Activated T-helper 1 cell treated with anti-CD3 and anti-CD28 coated beads, Interleukin-12 subunit alpha, Interleukin-12 subunit beta, Interleukin-2, Interleukin-4 antibody, amounts not matched to agents 30 ng/mL and 10 ng/mL and 1 ng/mL, durations not matched to agents 14 hours and 24 hours and 36 hours (primary cell): Measurements from ENCODE around the gene TGFB3. TPM values are rescaled to one million over a fixed set of nuclear protein-coding genes. Genes with fewer than 3 reads are reported as not detected.
"Not testable (repeated sequence)": the region's sequence is repeated elsewhere in the genome, so short reads cannot be mapped to it uniquely, and the experiment has no call there.

ENCODE experiments used
- DNase-seq: peaks from one replicate; pipeline ENCODE4 v3.0.0; 2021; ENCODE audit warnings: low spot score
- H3K27ac Mint-ChIP-seq: one replicate; pipeline ENCODE4 v1.8.0; 2021; ENCODE audit warnings: mild to moderate bottlenecking, mixed read lengths
- H3K27me3 Mint-ChIP-seq: one replicate; pipeline ENCODE4 v1.8.0; 2022; ENCODE audit warnings: mild to moderate bottlenecking, moderate library complexity, mixed read lengths; ENCODE audit not compliant: insufficient read depth
- H3K36me3 Mint-ChIP-seq: one replicate; pipeline ENCODE4 v1.8.0; 2021; ENCODE audit warnings: low read depth, mixed read lengths
- H3K4me1 Mint-ChIP-seq: one replicate; pipeline ENCODE4 v1.8.0; 2021; ENCODE audit warnings: low read depth, mixed read lengths
- H3K4me3 Mint-ChIP-seq: one replicate; pipeline ENCODE4 v1.8.0; 2021; ENCODE audit warnings: mild to moderate bottlenecking, moderate library complexity, mixed read lengths
- H3K9me3 Mint-ChIP-seq: one replicate; pipeline ENCODE4 v1.8.0; 2021; ENCODE audit warnings: mixed read lengths
- intact Hi-C: fragments of 100-400 bp; cut with micrococcal nuclease; formaldehyde crosslinking; loops from one replicate; pipeline ENCODE4 v1.15.1; 2024
- total RNA-seq: library from RNA; stranded (reverse); gene quantifications from 2 replicates; pipeline ENCODE4 v1.2.3, GENCODE V29; 2022

Gene TGFB3
- total RNA-seq, 1 donor from 2014 or later: 2.2 TPM

- Mint-ChIP-seq H3K36me3 (no peaks in the 10 kb centered on the region), H3K4me3 (no peak overlapping the region), H3K4me1 (no peaks in the 10 kb centered on the region), H3K9me3 (no peaks in the 10 kb centered on the region), H3K27ac (no peak overlapping the region), H3K27me3 (no peaks in the 10 kb centered on the region)
- intact Hi-C loops: no loop called here
- DNase-seq: no peak
Observed at GRCh38 chr14:75928690-75929181, 53.1 kb downstream of the TGFB3 start.

DNA sequence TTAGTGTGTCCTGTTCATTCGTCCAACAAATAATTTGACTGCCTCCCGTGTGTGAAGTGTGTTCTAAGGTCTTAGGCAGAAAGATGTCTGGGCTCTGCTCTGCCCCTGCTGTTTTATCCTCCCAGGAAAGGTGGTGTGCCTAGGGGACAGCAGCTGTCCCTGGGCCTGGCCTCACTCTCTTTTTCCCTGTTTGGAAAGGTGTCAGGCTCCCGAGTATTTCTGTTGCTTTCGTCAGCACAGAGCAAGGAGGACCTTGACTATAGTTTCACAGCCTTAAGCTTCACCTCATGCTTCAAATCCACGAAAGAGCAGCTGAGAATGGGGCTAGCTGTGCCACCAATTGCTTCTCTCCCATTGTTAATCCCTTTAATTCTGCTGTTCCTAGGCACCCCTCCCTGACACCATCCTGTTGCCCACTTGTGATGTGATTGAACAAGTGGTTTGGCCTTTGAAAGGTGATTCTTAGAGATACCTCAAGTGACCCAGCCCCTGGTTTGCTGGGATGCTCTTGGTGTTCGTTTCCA lies 54.2 kb downstream of the TGFB3 start:
- no peak overlapping the region for H3K27ac Mint-ChIP-seq
- H3K27me3 Mint-ChIP-seq: no peaks in the 10 kb centered on the region
- H3K36me3 Mint-ChIP-seq: no peaks in the 10 kb centered on the region
- no peak overlapping the region for H3K4me3 Mint-ChIP-seq
- intact Hi-C loops: no loop called here
- H3K9me3 Mint-ChIP-seq: no peaks in the 10 kb centered on the region
- no peaks in the 10 kb centered on the region for H3K4me1 Mint-ChIP-seq
- DNase-seq: no peak

GRCh38 chr14:75926431-75927115 lies 55.2 kb downstream of the TGFB3 start:
- Mint-ChIP-seq H3K27ac (no peak overlapping the region), H3K27me3 (no peaks in the 10 kb centered on the region), H3K4me1 (no peaks in the 10 kb centered on the region), H3K4me3 (no peak overlapping the region), H3K9me3 (no peaks in the 10 kb centered on the region), H3K36me3 (no peaks in the 10 kb centered on the region)
- no peak for DNase-seq
- intact Hi-C loops: no loop called here

GRCh38 chr14:75925141-75925840 lies 56.5 kb downstream of the TGFB3 start:
- DNase-seq, H3K36me3 Mint-ChIP-seq, H3K4me1 Mint-ChIP-seq, H3K27me3 Mint-ChIP-seq, intact Hi-C loops, H3K4me3 Mint-ChIP-seq, H3K9me3 Mint-ChIP-seq, H3K27ac Mint-ChIP-seq: not testable (repeated sequence)

DNA sequence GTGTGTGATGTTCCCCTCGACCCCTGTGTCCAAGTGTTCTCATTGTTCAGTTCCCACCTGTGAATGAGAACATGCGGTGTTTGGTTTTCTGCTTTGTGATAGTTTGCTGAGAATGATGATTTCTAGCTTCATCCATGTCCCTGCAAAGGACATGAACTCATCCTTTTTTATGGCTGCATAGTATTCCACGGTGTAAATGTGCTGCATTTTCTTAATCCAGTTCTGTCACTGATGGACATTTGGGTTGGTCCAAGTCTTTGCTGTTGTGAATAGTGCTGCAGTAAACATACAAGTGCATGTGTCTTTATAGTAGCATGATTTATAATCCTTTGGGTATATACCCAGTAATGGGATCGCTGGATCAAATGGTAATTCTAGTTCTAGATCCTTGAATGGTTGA lies 61.4 kb downstream of the TGFB3 start:
- intact Hi-C loops, H3K27ac Mint-ChIP-seq, DNase-seq, H3K4me1 Mint-ChIP-seq, H3K4me3 Mint-ChIP-seq, H3K27me3 Mint-ChIP-seq, H3K9me3 Mint-ChIP-seq, H3K36me3 Mint-ChIP-seq: not testable (repeated sequence)

DNA sequence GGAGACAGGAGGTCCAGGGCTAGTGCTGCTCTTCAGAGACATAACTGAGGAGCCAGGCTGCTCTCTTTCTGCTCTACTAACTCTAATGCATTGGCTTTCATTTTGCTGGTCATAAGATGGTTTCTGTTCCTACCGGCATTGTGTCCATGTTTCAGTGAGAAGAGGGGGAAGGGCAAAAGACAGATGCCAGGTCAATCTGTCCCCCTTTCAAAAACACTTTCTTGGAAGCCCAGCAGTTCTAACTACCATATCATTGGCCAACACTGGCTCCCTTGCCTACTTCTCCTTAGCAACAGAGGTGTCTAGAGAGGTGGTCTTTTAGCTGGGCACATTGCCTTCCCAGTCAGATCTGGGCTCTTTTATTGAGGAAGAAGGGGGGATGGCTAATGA lies 63.9 kb downstream of the TGFB3 start:
- Mint-ChIP-seq H3K4me1 (no peaks in the 10 kb centered on the region), H3K9me3 (no peaks in the 10 kb centered on the region), H3K36me3 (peaks cover 4% of the 10 kb centered on the region), H3K27ac (no peak overlapping the region), H3K27me3 (no peaks in the 10 kb centered on the region), H3K4me3 (no peak overlapping the region)
- intact Hi-C loops: no loop called here
- no peak for DNase-seq

DNA sequence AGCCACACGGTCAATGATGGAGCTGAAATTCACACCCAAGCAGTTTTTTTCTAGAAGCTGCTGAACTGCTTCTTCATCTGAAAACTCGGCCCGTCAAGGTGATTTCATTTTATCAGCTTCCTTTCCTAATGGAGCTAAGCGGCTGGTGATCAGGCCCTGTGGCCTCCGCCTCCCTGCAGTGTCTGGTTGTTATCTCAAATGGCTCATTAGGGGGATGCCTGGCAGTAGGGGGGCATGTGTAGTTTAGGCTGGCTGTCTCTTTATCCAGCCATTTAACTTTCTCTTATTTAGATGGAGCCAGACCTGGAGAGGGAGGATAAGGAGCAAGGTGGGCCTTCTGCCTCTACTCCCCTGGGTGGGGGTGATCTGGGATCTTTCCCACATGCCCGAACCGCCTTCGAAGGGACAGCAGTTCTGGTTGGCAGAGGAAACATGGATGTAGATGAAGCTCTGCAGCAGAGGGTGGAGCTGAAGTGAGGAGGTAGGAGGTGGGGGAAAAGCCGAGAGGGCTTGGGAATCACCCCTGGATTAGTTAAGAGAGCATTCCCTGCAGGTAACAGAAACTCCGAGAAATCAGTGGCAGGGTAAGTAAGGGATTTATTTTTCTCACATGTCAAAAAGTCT lies 64.4 kb downstream of the TGFB3 start:
- no peak for DNase-seq
- H3K4me1 Mint-ChIP-seq: no peaks in the 10 kb centered on the region
- intact Hi-C loops: no loop called here
- H3K27me3 Mint-ChIP-seq: no peaks in the 10 kb centered on the region
- H3K4me3 Mint-ChIP-seq: no peak overlapping the region
- peaks cover 4% of the 10 kb centered on the region for H3K36me3 Mint-ChIP-seq
- no peak overlapping the region for H3K27ac Mint-ChIP-seq
- no peaks in the 10 kb centered on the region for H3K9me3 Mint-ChIP-seq

- Mint-ChIP-seq H3K9me3 (no peaks in the 10 kb centered on the region), H3K27ac (no peak overlapping the region), H3K4me3 (no peak overlapping the region), H3K36me3 (peaks cover 2% of the 10 kb centered on the region), H3K4me1 (no peaks in the 10 kb centered on the region), H3K27me3 (no peaks in the 10 kb centered on the region)
- intact Hi-C loops: no loop called here
- no peak for DNase-seq
Observed at GRCh38 chr14:75915045-75915444, 66.8 kb downstream of the TGFB3 start.

GRCh38 chr14:75913183-75913582 lies 68.6 kb downstream of the TGFB3 start:
- Mint-ChIP-seq H3K4me3 (no peak overlapping the region), H3K27ac (no peak overlapping the region), H3K36me3 (peaks cover 2% of the 10 kb centered on the region), H3K9me3 (no peaks in the 10 kb centered on the region), H3K27me3 (no peaks in the 10 kb centered on the region), H3K4me1 (no peaks in the 10 kb centered on the region)
- intact Hi-C loops: no loop called here
- DNase-seq: no peak

DNA sequence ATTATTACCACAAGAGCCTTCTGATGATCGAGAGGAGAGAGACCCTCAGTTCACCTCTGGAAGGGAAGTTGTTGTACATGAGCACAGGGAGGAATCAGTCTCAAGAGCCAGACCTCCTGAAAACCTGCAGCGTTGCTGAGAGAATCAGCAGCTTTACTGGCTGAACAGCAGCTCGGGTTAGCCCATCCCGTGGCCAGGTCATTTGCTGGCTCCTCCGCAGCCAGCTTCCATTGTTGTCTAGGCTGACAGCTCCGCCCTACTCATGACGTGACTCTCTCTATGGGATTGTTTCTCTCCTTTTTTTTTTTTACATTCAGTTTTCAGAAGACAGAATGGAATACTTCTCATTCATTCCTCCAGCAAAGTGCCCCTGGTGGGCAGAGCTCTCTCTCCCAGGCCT lies 69.9 kb downstream of the TGFB3 start:
- no peak for DNase-seq
- Mint-ChIP-seq H3K4me1 (no peaks in the 10 kb centered on the region), H3K36me3 (peaks cover 2% of the 10 kb centered on the region), H3K4me3 (no peak overlapping the region), H3K27me3 (no peaks in the 10 kb centered on the region), H3K9me3 (no peaks in the 10 kb centered on the region), H3K27ac (no peak overlapping the region)
- intact Hi-C loops: no loop called here

DNA sequence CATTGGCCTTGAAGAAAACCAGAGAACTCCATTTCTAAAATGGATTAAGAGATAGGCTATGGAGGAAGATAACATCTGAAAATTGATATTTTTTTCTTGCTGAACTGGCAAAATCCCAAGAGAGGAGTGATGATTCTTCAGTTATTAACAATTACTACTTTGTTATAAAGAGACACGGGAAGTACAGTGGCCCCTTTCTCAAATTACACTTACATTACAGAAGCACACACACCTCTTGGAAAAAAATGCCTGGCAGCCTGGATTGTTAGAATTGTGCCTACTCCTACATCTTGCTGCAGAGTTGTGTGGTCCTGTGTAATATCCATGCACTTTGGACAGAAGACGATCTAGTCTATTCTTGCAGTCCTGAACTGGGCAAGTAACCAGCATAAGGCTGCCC lies 71.7 kb downstream of the TGFB3 start:
- Mint-ChIP-seq H3K36me3 (peaks cover 1% of the 10 kb centered on the region), H3K27me3 (no peaks in the 10 kb centered on the region), H3K4me3 (no peak overlapping the region), H3K9me3 (no peaks in the 10 kb centered on the region), H3K4me1 (no peaks in the 10 kb centered on the region), H3K27ac (no peak overlapping the region)
- DNase-seq: no peak
- intact Hi-C loops: no loop called here

DNA sequence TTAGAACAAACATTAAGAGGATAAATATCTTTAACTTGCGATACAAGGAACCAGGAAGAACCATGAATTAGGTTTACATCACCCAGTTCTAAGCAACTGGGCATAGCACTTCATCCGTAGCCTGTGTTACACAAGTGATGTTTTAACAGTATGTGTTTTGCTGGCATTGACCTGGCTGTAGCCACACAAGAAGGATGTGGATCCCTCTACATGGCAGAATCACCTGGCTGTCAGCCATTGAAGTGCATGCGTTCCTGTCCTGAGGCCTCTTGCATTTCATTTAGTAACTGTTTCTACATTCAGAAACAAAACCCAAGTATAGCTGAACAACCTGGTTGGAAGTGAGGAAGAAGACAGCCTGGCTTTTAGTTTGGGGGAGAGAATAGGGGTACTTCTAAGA lies 72.2 kb downstream of the TGFB3 start:
- no peaks in the 10 kb centered on the region for H3K27me3 Mint-ChIP-seq
- H3K4me3 Mint-ChIP-seq: no peak overlapping the region
- no peaks in the 10 kb centered on the region for H3K36me3 Mint-ChIP-seq
- no peaks in the 10 kb centered on the region for H3K4me1 Mint-ChIP-seq
- no peak for DNase-seq
- H3K27ac Mint-ChIP-seq: no peak overlapping the region
- intact Hi-C loops: no loop called here
- H3K9me3 Mint-ChIP-seq: no peaks in the 10 kb centered on the region
